Parathyroid adenoma (tissue), 2 donors: Measurements from ENCODE around the gene RHO.
"Not testable (repeated sequence)": the region's sequence is repeated elsewhere in the genome, so short reads cannot be mapped to it uniquely, and the experiment has no call there.

Experiments used
- H2AFZ ChIP-seq: fragments of 300-600 bp; sonication (generic); one replicate; pipeline ENCODE4 v1.7.0; 2017; ENCODE audit warnings: antibody characterized with exemption, mild to moderate bottlenecking
- H3K27ac ChIP-seq: fragments of 300-600 bp; sonication (generic); one replicate; pipeline ENCODE4 v1.7.0; 2017
- H3K27me3 ChIP-seq: fragments of 300-600 bp; sonication (generic); one replicate; pipeline ENCODE4 v1.7.0; 2017; ENCODE audit warnings: low read length; ENCODE audit not compliant: control insufficient read depth, insufficient read depth
- H3K36me3 ChIP-seq: fragments of 300-600 bp; sonication (generic); one replicate; pipeline ENCODE4 v1.7.0; 2017; ENCODE audit warnings: low read length; ENCODE audit not compliant: control insufficient read depth, insufficient read depth
- H3K4me1 ChIP-seq: fragments of 300-600 bp; sonication (generic); one replicate; pipeline ENCODE4 v1.7.0; 2017; ENCODE audit warnings: control low read depth
- H3K4me2 ChIP-seq: fragments of 300-600 bp; sonication (generic); one replicate; pipeline ENCODE4 v1.7.0; 2017; ENCODE audit warnings: low read length
- H3K4me3 ChIP-seq: fragments of 300-600 bp; sonication (generic); one replicate; pipeline ENCODE4 v1.7.0; 2017; ENCODE audit warnings: low read depth, low read length
- H3K79me2 ChIP-seq: fragments of 300-600 bp; sonication (generic); one replicate; pipeline ENCODE4 v1.7.0; 2017; ENCODE audit warnings: control low read depth
- H3K9ac ChIP-seq: fragments of 300-600 bp; sonication (generic); one replicate; pipeline ENCODE4 v1.7.0; 2017; ENCODE audit warnings: mild to moderate bottlenecking
- H3K9me3 ChIP-seq: fragments of 300-600 bp; sonication (generic); one replicate; pipeline ENCODE4 v1.7.0; 2017; ENCODE audit warnings: low read length; ENCODE audit not compliant: control insufficient read depth
- TF ChIP-seq, protein P1 (sequence below): fragments of 300-600 bp; sonication (generic); IDR thresholded peaks from one replicate; pipeline ENCODE4 v1.7.0; 2017; ENCODE audit warnings: antibody characterized with exemption, mild to moderate bottlenecking
- donor health status: primary hyperparathyroidism.

Gene RHO

DNA sequence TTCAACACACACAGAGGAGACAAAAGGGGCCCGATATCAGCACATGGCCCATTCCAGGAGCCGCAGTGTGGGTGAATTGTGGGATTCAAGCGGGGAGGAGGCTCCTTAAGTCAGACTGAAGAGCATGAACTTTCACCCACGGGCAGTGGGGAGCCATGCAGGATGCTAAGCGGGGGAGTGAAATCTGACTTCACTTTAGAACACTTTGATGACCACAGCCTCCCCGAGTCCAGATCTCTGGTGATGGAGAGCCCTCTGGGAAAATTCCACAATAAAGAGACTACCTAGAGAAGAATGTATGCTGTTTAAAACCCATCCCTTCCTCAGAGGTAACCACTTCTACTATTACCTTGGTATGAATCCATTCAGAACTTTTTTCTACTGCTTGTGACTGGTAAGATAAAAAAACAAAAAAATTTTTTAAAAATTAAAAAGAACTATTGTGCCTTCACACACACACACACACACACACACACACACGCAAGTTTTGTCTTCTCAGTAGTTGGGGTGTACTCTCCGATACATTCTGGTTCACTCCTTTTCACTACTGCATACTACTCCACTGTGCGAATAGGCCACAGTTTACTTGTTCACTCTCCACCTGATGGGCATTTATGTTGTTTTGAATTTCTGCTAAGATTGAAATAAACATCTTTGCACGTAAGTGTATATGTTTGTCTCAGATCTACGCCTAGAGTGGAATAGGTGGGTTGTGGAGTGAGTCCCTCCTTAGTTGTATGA lies 12.5 kb downstream of the RHO start:
- H3K4me2 ChIP-seq = no peak overlapping the region
- no peaks in the 10 kb centered on the region for H3K36me3 ChIP-seq
- no peak overlapping the region for H3K4me3 ChIP-seq
- H3K4me1 ChIP-seq = peaks cover 1% of the 10 kb centered on the region
- H3K79me2 ChIP-seq = no peaks in the 10 kb centered on the region
- no peak overlapping the region for H2AFZ ChIP-seq
- H3K9me3 ChIP-seq = no peaks in the 10 kb centered on the region
- TF ChIP-seq, protein P1, sequence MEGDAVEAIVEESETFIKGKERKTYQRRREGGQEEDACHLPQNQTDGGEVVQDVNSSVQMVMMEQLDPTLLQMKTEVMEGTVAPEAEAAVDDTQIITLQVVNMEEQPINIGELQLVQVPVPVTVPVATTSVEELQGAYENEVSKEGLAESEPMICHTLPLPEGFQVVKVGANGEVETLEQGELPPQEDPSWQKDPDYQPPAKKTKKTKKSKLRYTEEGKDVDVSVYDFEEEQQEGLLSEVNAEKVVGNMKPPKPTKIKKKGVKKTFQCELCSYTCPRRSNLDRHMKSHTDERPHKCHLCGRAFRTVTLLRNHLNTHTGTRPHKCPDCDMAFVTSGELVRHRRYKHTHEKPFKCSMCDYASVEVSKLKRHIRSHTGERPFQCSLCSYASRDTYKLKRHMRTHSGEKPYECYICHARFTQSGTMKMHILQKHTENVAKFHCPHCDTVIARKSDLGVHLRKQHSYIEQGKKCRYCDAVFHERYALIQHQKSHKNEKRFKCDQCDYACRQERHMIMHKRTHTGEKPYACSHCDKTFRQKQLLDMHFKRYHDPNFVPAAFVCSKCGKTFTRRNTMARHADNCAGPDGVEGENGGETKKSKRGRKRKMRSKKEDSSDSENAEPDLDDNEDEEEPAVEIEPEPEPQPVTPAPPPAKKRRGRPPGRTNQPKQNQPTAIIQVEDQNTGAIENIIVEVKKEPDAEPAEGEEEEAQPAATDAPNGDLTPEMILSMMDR = no peak
- no peaks in the 10 kb centered on the region for H3K27me3 ChIP-seq
- no peak overlapping the region for H3K27ac ChIP-seq
- H3K9ac ChIP-seq = no peak overlapping the region

DNA sequence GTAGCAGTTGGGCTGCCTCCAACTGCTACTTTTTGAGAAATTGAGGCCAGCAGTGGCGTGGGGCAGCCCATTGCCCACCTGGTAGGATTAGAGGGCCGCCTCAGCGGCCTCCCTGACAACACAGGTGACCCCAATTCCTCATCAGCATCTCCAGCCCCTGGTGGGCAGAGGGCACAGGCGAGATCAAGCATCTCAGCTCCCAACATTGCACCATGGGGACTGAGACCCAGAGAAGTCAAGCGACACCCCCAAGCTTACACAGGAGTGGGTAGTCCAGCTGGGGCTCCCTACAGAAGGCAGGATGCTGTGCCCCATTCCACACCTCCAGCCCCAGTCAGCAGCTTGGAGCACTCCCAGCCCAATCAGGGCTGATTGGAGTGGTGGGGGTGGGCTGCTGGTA lies 14.3 kb downstream of the RHO start:
- H2AFZ ChIP-seq = no peak overlapping the region
- H3K9ac ChIP-seq = no peak overlapping the region
- no peaks in the 10 kb centered on the region for H3K9me3 ChIP-seq
- H3K79me2 ChIP-seq = no peaks in the 10 kb centered on the region
- no peaks in the 10 kb centered on the region for H3K36me3 ChIP-seq
- no peak overlapping the region for H3K4me2 ChIP-seq
- TF ChIP-seq, protein P1 = no peak
- H3K27ac ChIP-seq = no peak overlapping the region
- H3K4me1 ChIP-seq = no peaks in the 10 kb centered on the region
- H3K4me3 ChIP-seq = no peak overlapping the region
- H3K27me3 ChIP-seq = no peaks in the 10 kb centered on the region

- Histone ChIP-seq H3K4me2 (no peak within 1 kb of the TSS), H3K4me3 (no peak within 1 kb of the TSS), H3K4me1 (no peaks in the 10 kb centered on the region), H3K9ac (no peak within 1 kb of the TSS), H3K79me2 (no peaks in the 10 kb centered on the region), H3K9me3 (no peaks in the 10 kb centered on the region), H3K36me3 (no peaks in the 10 kb centered on the region), H3K27me3 (no peaks in the 10 kb centered on the region), H3K27ac (no peak within 1 kb of the TSS), H2AFZ (no peak within 1 kb of the TSS)
- TF ChIP-seq, protein P1 = no peak
These were observed 14.8 kb downstream of the RHO start, which contains the start of gene H1-8 for GRCh38 chr3:129543156-129543790. TSS of gene H1-8 (plus strand) at chr3:129543175. CDS start at chr3:129543219, 44 bp downstream.

DNA sequence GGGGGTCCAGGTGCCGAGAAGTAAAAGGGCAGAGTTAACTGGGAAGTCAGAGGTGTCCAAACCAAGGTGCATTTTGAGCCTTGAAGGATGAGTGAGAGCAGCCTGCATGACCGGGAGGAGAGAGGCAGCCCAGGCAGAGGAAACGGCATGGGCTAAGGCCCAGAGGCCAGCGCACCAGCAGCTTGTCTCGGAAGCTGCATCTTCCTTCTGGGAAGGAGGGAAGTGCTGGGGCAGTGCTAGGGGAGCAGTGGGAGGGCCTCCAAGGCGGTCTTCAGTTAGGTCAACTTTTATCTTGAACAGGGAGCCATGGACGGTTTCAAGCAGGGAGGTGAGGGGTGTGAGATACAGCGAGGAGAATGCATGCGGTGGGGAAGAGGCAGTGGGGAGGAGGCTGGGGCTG lies 15.6 kb downstream of the RHO start:
- Histone ChIP-seq H3K27me3 (no peaks in the 10 kb centered on the region), H3K4me1 (no peaks in the 10 kb centered on the region), H3K9me3 (no peaks in the 10 kb centered on the region), H3K79me2 (no peaks in the 10 kb centered on the region), H3K9ac (no peak overlapping the region), H3K4me3 (no peak overlapping the region), H3K36me3 (no peaks in the 10 kb centered on the region), H2AFZ (no peak overlapping the region), H3K4me2 (no peak overlapping the region), H3K27ac (no peak overlapping the region)
- TF ChIP-seq, protein P1 = no peak

DNA sequence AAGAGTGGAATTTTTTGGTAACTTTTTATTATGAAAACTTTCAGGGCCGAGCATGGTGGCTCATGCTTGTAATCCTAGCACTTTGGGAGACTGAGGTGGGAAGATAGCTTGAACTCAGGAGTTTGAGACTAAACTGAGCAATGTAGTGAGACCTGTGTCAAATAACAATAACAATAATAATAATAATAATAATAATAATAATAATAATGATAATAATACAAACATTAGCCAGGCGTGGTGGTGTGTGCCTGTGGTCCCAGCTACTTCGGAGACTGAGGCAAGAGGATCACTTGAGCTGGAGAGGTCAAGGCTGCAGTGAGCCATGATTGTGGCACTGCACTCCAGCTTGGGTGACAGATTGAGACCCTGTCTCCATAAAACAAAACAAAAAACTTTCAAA lies 17.5 kb downstream of the RHO start:
- H2AFZ ChIP-seq, H3K4me2 ChIP-seq, H3K4me3 ChIP-seq, H3K36me3 ChIP-seq, H3K27ac ChIP-seq, H3K79me2 ChIP-seq, H3K9ac ChIP-seq, H3K4me1 ChIP-seq, H3K9me3 ChIP-seq, H3K27me3 ChIP-seq: not testable (repeated sequence)
